ENCODE measurements around the gene SPTBN4.
"Not testable (repeated sequence)": the region's sequence is repeated elsewhere in the genome, so short reads cannot be mapped to it uniquely, and the experiment has no call there.

The SPTBN4 gene

GRCh38 chr19:40457953-40458596 is 8.7 kb upstream of the SPTBN4 start:
- Histone ChIP-seq H3K27me3 (ENCODE audit: insufficient read depth, low read length) (no peaks in the 10 kb centered on the region), H3K36me3 (ENCODE audit: insufficient read depth, low read depth, low read length) (no peaks in the 10 kb centered on the region), H3K27ac (ENCODE audit: low read length) (no peak overlapping the region), H3K9me3 (ENCODE audit: insufficient read depth, low read depth, low read length) (no peaks in the 10 kb centered on the region), H3K4me3 (ENCODE audit: low read length) (no peak overlapping the region), H3K9ac (ENCODE audit: low read depth, low read length) (no peak overlapping the region), H3K4me1 (ENCODE audit: insufficient read depth, low read length) (no peaks in the 10 kb centered on the region)

GRCh38 chr19:40458597-40458974 is 8.2 kb upstream of the SPTBN4 start:
- Histone ChIP-seq H3K36me3 (ENCODE audit: insufficient read depth, low read depth, low read length) (no peaks in the 10 kb centered on the region), H3K27me3 (ENCODE audit: insufficient read depth, low read length) (no peaks in the 10 kb centered on the region), H3K27ac (ENCODE audit: low read length) (no peak overlapping the region), H3K9me3 (ENCODE audit: insufficient read depth, low read depth, low read length) (no peaks in the 10 kb centered on the region), H3K4me3 (ENCODE audit: low read length) (no peak overlapping the region), H3K4me1 (ENCODE audit: insufficient read depth, low read length) (no peaks in the 10 kb centered on the region), H3K9ac (ENCODE audit: low read depth, low read length) (no peak overlapping the region)

GRCh38 chr19:40460185-40460584 is 6.6 kb upstream of the SPTBN4 start:
- Histone ChIP-seq H3K36me3 (ENCODE audit: insufficient read depth, low read depth, low read length) (no peaks in the 10 kb centered on the region), H3K27me3 (ENCODE audit: insufficient read depth, low read length) (no peaks in the 10 kb centered on the region; the same call in 1 of the 2 replicates)

GRCh38 chr19:40461669-40462221 is 5.1 kb upstream of the SPTBN4 start:
- no peak overlapping the region for H3K9ac ChIP-seq (ENCODE audit: low read depth, low read length)
- 0 out of 2 replicates have a peak, but pooled peaks cover 2% of the 10 kb centered on the region for H3K4me1 ChIP-seq (ENCODE audit: insufficient read depth, low read length)
- peaks cover 9% of the 10 kb centered on the region for H3K27me3 ChIP-seq (ENCODE audit: insufficient read depth, low read length)
- no peaks in the 10 kb centered on the region for H3K36me3 ChIP-seq (ENCODE audit: insufficient read depth, low read depth, low read length)
- H3K27ac ChIP-seq (ENCODE audit: low read length) = no peak overlapping the region
- H3K9me3 ChIP-seq (ENCODE audit: insufficient read depth, low read depth, low read length) = no peaks in the 10 kb centered on the region
- H3K4me3 ChIP-seq (ENCODE audit: low read length) = no peak overlapping the region

More at GRCh38 chr19:40460185-40460584, 6.6 kb upstream of the SPTBN4 start:
- Histone ChIP-seq H3K27ac (ENCODE audit: low read length) (no peak overlapping the region), H3K9ac (ENCODE audit: low read depth, low read length) (no peak overlapping the region), H3K4me3 (ENCODE audit: low read length) (no peak overlapping the region), H3K4me1 (ENCODE audit: insufficient read depth, low read length) (no peaks in the 10 kb centered on the region), H3K9me3 (ENCODE audit: insufficient read depth, low read depth, low read length) (no peaks in the 10 kb centered on the region)

- H3K9me3 ChIP-seq (ENCODE audit: insufficient read depth, low read depth, low read length); H3K4me1 ChIP-seq (ENCODE audit: insufficient read depth, low read length); H3K4me3 ChIP-seq (ENCODE audit: low read length); H3K9ac ChIP-seq (ENCODE audit: low read depth, low read length); H3K27ac ChIP-seq (ENCODE audit: low read length); H3K36me3 ChIP-seq (ENCODE audit: insufficient read depth, low read depth, low read length): not testable (repeated sequence)
- peaks cover 26% of the 10 kb centered on the region for H3K27me3 ChIP-seq (ENCODE audit: insufficient read depth, low read length)
Observed at GRCh38 chr19:40463587-40464037, 3.2 kb upstream of the SPTBN4 start.

- H3K36me3 ChIP-seq (ENCODE audit: insufficient read depth, low read depth, low read length) = no peaks in the 10 kb centered on the region
- 0 out of 2 replicates have a peak, but pooled peaks cover 2% of the 10 kb centered on the region for H3K4me1 ChIP-seq (ENCODE audit: insufficient read depth, low read length)
- H3K9ac ChIP-seq (ENCODE audit: low read depth, low read length) = no peak overlapping the region
- no peaks in the 10 kb centered on the region for H3K9me3 ChIP-seq (ENCODE audit: insufficient read depth, low read depth, low read length)
- H3K27me3 ChIP-seq (ENCODE audit: insufficient read depth, low read length) = peaks cover 30% of the 10 kb centered on the region
- no peak overlapping the region for H3K27ac ChIP-seq (ENCODE audit: low read length)
- peak overlapping the region; percentile 77 for H3K4me3 ChIP-seq (ENCODE audit: low read length)
Observed at GRCh38 chr19:40464059-40465024, 2.5 kb upstream of the SPTBN4 start.

- Histone ChIP-seq H3K4me3 (ENCODE audit: low read length) (peak overlapping the region; percentile 77), H3K9me3 (ENCODE audit: insufficient read depth, low read depth, low read length) (no peaks in the 10 kb centered on the region), H3K36me3 (ENCODE audit: insufficient read depth, low read depth, low read length) (no peaks in the 10 kb centered on the region), H3K27me3 (ENCODE audit: insufficient read depth, low read length) (peaks cover 30% of the 10 kb centered on the region), H3K4me1 (ENCODE audit: insufficient read depth, low read length) (0 out of 2 replicates have a peak, but pooled peaks cover 2% of the 10 kb centered on the region), H3K9ac (ENCODE audit: low read depth, low read length) (peak overlapping the region; percentile 46; the same call in 1 of the 2 replicates), H3K27ac (ENCODE audit: low read length) (no peak overlapping the region)
Observed at GRCh38 chr19:40465025-40465556, 1.7 kb upstream of the SPTBN4 start.

- Histone ChIP-seq H3K27ac (ENCODE audit: low read length) (no peak within 1 kb of the TSS), H3K27me3 (ENCODE audit: insufficient read depth, low read length) (peaks cover 30% of the 10 kb centered on the region), H3K36me3 (ENCODE audit: insufficient read depth, low read depth, low read length) (no peaks in the 10 kb centered on the region), H3K4me3 (ENCODE audit: low read length) (peak within 1 kb of the TSS; percentile 77), H3K9ac (ENCODE audit: low read depth, low read length) (peak within 1 kb of the TSS; percentile 46; the same call in 1 of the 2 replicates), H3K4me1 (ENCODE audit: insufficient read depth, low read length) (0 out of 2 replicates have a peak, but pooled peaks cover 2% of the 10 kb centered on the region), H3K9me3 (ENCODE audit: insufficient read depth, low read depth, low read length) (no peaks in the 10 kb centered on the region)
Observed at GRCh38 chr19:40465557-40466218, 1.1 kb upstream of the SPTBN4 start, which contains the start of gene BLVRB. TSS of gene BLVRB (minus strand) at chr19:40465745. CDS start at chr19:40465688, 57 bp downstream.

GRCh38 chr19:40466219-40466984 is 399 bp upstream of the SPTBN4 start:
- H3K9ac ChIP-seq (ENCODE audit: low read depth, low read length) = no peak overlapping the region
- H3K27ac ChIP-seq (ENCODE audit: low read length) = no peak overlapping the region

GRCh38 chr19:40469011-40469410 is 2.2 kb downstream of the SPTBN4 start:
- Histone ChIP-seq H3K27ac (ENCODE audit: low read length) (no peak overlapping the region), H3K9ac (ENCODE audit: low read depth, low read length) (no peak overlapping the region), H3K27me3 (ENCODE audit: insufficient read depth, low read length) (peaks cover 30% of the 10 kb centered on the region), H3K9me3 (ENCODE audit: insufficient read depth, low read depth, low read length) (no peaks in the 10 kb centered on the region), H3K36me3 (ENCODE audit: insufficient read depth, low read depth, low read length) (no peaks in the 10 kb centered on the region), H3K4me3 (ENCODE audit: low read length) (no peak overlapping the region), H3K4me1 (ENCODE audit: insufficient read depth, low read length) (0 out of 2 replicates have a peak, but pooled peaks cover 2% of the 10 kb centered on the region)

More at GRCh38 chr19:40466219-40466984, 399 bp upstream of the SPTBN4 start:
- Histone ChIP-seq H3K9me3 (ENCODE audit: insufficient read depth, low read depth, low read length) (no peaks in the 10 kb centered on the region), H3K27me3 (ENCODE audit: insufficient read depth, low read length) (peaks cover 30% of the 10 kb centered on the region), H3K36me3 (ENCODE audit: insufficient read depth, low read depth, low read length) (no peaks in the 10 kb centered on the region), H3K4me1 (ENCODE audit: insufficient read depth, low read length) (0 out of 2 replicates have a peak, but pooled peaks cover 2% of the 10 kb centered on the region), H3K4me3 (ENCODE audit: low read length) (peak overlapping the region; percentile 43)

Measured in iPS-20b (cell line).